Transverse colon (tissue), 4 donors: Measurements from ENCODE around the gene PERM1.

Experiments
- CTCF ChIP-seq, 5 experiments: fragments of 200-600 bp in 3 of 5; fragments of 450-650 bp in 2 of 5; sonication (generic) in 3 of 5; IDR thresholded peaks; 1 replicate in 2 of 5; 2 replicates in 3 of 5; pipeline ENCODE4 v1.5.1; 2016 to 2017; ENCODE audit warnings: antibody characterized with exemption in 5 of 5, inconsistent platforms in 3 of 5, mild to moderate bottlenecking in 2 of 5, moderate library complexity in 1 of 5
- POLR2A ChIP-seq: fragments of 450-650 bp; IDR thresholded peaks from one replicate; pipeline ENCODE4 v1.6.1; 2016; ENCODE audit warnings: antibody characterized with exemption, mild to moderate bottlenecking, moderate library complexity
- POLR2AphosphoS5 ChIP-seq, 3 donors: sonication (generic); formaldehyde crosslinking; IDR thresholded peaks; one replicate each; pipeline ENCODE4 v1.6.1; 2016; ENCODE audit warnings: antibody characterized with exemption in 3 of 3

DNA sequence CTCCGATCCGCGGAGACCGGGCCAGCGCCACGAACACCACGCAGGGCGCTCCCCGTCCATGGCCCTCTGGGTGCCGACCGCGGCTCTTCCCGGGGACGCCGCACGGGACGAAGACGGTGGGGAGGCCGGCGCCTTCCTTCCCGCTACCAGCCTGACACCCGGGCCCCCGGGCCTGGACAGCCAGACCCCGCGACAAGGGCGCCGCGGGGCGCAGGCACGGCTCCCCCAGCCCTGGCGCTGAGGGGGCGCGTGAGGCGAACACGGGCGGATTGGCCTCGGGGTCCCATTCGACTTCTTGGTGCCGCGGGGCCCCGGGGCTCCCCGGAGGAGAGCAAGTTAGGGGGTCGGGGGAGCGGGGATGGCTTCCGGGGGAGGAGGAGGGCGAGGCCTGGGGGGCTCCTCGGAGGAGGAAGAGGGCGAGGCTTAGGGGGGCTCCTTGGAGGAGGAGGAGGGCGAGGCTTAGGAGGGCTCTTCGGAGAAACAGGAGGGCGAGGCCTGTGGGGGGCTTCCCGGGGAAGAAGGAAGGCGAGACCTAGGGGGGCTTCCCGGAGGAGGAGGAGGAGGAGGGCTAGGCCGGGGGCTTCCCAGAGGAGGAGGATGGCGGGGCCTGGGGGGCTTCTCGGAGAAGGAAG, 22.0 kb downstream of the PERM1 start:
- TF ChIP-seq CTCF (IDR thresholded peaks at IDR 0.05) (no peak), POLR2AphosphoS5 (IDR thresholded peaks at IDR 0.05) (no peak), POLR2A (no peak)
